Esophagus mucosa (tissue), 1 donor: ENCODE measurements around the gene RCBTB2. TPM values are rescaled to one million over a fixed set of nuclear protein-coding genes. Genes with fewer than 3 reads are reported as not detected.
"Not testable (repeated sequence)": the region's sequence is repeated elsewhere in the genome, so short reads cannot be mapped to it uniquely, and the experiment has no call there.

Source experiments
- ATAC-seq: fragments of 200-7000 bp; cut with Tn5 transposase; one replicate; pipeline ENCODE4 v1.9.1; 2020
- total RNA-seq: library from RNA; stranded (reverse); gene quantifications from one replicate; pipeline ENCODE4 v1.2.4, GENCODE V29; 2023
- donor health status: DM: yes; HTN: yes; CAD: no.

RCBTB2 gene
- total RNA-seq: 10.3 TPM

DNA sequence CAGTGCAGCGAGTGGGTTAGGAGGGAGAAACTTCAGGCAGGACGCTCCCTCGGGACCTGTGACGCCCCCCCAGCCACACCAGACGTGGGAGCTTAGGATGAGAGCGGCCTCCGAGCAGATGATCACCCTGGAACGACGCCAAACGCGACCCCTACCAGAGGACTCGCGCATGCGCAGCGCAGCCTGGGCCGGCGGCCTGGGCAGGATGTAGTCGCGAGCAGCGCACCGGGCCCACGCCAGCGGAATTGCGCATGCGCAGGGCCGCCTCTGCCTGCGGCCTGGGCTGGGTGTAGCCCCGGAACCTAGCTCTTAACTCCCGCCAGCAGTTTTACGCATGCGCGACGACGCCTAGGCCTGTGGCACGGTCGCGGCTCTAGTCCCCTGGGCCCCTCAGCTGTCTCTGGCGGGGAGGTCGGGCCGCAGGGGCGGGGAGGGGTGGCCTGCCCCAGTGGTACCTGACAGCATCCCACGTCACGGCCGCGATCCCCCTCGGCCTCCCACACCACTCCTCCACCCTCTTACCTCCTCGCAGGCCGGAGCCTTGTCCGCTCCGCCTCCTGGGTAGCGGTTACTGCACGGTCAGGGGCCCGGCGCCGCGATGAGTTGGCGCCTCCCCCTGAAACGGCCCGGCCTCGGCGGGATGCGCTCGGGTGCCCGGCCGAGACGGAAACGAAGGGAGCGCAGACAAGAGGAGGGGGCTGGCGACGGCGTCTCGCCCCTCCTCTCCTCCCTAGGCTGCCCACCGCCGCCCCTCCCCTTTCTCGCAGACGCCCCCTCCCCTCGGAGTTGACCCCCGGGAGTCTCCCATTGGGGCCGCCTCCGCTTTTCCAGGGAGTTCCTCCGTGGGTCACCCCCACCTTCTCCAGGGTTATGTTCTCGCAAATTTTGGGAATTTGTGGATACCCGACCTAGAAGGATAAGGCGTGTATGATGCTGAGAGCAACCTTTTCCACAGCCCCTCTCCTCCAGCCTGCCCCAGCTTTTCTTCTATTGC lies at the start of gene RCBTB2:
Gene RCBTB2, minus strand, starts transcription at position 575 of the 994 bp plus-strand sequence. CDS start 11,141 bp downstream, outside the sequence.
- peak; percentile 96 for ATAC-seq

DNA sequence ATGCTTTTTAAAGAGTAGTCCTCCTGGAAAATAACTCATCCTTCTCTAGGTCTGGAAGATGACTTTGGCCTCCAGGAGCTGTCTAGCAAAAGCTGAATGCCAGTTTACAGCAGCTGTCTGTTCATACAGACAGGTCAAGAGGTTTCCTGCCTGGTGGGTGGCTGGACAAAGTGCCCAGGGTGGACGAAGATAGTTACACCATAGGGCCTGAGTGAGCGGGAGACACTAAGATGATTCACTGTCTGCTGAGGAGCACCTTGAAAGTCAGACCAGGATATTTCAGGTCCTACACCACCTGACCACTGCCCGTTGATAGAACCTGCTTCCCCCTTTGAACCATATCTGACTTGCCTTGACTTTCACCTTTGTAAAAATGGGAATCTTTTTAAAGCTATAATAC lies 49.2 kb upstream of the RCBTB2 start:
- no peak for ATAC-seq

DNA sequence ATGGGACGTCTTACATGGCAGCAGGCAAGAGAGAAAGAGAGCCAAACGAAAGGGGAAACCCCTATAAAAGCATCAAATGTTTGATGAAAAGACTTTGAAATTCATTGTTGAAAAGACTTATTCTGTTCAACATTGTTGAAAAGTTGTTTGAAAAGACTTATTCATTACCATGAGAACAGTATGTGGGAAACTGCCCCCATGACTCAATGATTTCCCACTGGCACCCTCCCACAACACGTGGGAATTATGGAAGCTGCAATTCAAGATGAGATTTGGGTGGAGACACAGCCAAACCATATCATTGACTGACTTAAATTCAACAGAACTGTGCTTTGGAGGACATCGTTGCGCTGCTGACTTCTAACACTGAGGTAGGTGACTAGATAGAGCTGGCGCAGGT lies 48.0 kb upstream of the RCBTB2 start:
- peak; percentile 12 for ATAC-seq

DNA sequence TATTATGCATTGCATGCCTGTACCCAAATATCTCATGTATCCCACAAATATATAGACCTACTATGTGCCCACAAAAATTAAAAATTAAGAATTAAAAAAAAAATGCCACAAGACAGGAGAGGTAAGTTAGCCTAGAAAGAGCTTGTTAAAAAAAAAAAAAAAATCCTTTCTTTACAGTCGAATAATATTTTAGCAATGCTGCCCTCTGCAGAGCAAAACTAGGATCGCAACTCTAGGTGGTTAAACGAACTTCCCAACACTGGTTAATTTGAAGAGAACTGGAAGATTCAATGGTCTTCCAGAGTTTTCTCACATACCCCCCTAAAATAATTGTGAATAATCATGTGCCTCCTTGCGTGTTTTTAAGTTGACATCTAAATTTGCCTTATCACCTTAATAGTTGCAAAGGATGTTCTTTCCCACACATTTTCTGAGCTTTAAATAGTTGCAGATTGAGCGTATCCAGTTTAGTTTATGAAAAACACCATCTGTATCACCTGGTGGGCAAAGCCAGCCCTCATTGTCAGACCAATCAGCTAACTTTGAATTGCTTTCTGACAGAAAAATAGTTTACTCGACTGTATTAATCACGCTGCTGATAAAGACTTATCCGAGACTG lies 47.4 kb upstream of the RCBTB2 start:
- peak; percentile 47 for ATAC-seq

DNA sequence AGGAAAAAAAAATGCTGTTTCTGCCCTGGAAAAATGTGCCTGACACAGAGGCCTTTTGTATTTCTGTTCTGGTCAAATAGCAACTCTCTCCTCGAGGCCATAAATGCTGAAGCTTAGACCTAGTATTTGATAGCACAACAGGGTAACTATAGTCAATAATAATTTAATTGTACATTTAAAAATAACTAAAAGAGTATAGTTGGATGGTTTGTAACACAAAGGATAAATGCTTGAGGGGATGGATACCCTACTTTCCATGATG lies 47.0 kb upstream of the RCBTB2 start:
- not testable (repeated sequence) for ATAC-seq

DNA sequence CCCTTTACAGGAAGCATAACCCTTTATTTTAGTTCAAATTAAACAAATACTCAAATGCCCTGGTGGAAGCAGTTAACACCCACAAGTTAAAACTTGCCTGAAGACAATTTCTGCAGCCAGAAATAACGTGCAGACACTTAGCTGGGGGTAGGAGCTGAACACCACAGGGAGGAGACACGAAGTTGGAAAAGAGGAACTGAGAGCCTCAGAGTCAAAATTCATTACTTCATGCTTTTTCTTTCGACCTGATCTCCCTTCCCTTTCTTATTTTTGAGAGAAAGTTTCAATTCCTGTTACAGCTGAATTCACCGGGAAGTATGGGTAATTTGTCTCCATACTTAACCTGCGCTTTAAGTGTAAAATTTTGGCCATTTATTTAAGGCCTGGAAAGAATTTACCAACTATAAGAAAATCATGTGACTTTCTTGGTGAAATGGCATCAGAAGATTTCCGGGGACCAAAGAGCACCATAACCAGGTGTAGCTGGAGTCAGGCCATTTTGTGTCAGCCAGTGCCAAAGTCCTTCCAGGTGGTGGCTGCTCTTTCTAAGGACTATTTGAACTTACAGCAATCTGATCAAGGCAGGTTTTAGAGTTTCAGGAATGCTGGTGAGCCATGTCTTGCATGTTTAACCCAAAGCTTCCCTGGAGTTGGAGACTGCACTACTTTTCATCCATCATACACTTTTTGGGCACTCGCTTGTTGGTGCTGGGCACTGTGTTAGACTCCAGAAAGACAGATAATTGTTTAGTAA lies 46.5 kb upstream of the RCBTB2 start:
- ATAC-seq: peak; percentile 66

DNA sequence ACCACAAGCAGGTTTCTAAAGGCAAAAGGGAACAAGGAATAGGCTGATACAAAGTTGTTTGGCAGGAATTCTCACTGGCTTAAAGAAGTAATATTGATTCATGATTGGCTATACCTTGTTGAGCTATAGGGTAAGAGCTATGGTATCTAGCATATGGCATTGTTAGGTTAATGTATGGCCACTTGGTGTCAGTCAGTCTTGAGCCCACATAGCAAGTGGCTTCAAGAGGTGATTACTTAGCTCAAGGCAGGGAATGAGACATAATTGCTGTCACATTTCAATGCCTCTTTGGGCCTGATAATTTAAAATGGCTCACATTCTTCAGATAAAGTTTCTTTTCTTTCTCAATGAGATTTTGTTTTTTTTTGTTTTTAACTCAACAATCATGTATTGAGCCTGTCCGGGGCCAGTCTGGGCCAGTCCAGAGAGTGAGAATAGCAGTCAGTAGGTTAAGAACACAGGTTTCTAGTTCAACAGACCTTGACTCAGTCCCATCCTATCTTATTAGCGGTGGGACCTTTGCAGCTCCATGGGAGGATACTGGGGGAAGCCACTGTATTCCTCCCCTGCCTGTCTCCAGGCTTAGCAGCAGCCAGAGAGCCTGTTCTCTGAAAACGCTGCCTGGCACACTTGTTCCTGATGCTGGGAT lies 45.8 kb upstream of the RCBTB2 start:
- peak; percentile 47 for ATAC-seq

DNA sequence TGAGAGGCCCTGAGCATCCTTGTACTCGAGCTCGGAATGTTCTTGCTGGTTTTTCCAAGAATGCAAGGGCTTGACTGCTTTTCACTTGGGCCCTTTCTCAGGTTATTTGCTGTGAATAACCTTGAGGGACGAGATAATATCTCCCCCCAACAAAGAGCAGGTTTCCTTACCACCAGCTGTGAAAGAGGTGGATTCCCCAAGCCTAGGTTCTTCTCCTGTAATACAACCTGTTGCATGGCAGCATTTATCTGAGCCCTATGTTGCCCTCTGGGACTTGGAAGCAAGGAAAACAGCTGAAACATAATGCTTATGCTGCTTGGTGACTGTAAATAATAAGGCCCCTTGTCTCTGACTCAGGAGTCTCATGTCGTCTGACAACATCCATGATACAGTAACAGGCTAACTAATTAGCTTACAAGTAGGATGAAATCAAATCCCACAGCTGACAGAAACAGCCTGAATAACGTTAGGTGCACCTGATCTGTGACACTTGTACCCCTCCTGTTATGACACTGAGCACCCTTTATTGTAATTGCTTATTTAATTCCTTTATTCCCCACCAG lies 43.6 kb upstream of the RCBTB2 start:
- no peak for ATAC-seq

DNA sequence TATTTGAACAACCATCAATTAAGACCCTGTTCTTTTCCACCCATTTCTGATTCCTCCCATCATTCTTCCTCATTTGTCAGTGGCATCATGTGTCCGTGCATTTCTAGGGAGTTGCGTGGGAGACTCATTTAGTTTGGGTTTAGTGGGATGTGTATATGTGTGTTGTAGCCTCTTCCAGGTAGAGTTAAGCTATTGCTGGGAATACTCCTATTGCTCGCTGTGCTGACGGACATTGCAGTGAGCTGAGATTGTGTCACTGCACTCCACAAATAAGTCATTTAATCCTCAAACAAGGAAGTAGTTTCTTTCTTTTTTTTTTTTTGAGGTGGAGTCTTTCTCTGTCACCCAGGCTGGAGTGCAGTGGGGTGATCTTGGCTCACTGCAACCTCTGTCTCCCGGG lies 42.2 kb upstream of the RCBTB2 start:
- peak; percentile 58 for ATAC-seq

DNA sequence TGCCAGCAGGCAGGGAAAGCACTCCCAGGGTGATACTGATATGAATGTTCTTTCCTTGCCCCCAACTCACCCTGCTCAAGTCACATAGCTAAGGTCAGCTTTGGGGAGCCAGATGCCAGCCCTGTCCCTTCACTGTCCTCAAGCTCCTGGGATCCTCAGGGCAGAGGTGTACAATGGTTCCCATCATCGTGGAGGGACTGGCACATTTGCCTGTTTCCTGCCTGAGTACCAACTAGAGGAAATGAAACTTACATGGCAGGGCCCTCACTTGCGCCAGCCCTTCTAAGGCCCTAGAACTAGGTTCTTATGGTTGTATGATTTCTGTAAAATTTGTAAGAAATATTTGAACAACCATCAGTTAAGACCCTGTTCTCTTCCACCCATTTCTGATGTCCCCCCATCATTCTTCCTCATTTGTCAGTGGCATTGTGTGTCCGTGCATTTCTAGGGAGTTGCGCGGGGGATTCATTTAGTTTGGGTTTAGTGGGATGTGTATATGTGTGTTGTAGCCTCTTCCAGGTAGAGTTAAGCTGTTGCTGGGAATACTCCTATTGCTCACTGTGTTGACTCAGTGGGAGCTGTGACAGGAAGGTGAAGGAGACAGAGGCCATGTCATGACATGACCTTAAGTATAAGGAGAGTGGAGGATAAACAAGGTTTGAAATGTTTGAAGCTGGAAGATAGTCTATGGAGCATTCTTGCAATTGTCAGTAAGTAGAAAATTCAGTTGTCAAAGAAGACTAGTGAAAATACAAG lies 41.3 kb upstream of the RCBTB2 start:
- peak; percentile 42 for ATAC-seq

DNA sequence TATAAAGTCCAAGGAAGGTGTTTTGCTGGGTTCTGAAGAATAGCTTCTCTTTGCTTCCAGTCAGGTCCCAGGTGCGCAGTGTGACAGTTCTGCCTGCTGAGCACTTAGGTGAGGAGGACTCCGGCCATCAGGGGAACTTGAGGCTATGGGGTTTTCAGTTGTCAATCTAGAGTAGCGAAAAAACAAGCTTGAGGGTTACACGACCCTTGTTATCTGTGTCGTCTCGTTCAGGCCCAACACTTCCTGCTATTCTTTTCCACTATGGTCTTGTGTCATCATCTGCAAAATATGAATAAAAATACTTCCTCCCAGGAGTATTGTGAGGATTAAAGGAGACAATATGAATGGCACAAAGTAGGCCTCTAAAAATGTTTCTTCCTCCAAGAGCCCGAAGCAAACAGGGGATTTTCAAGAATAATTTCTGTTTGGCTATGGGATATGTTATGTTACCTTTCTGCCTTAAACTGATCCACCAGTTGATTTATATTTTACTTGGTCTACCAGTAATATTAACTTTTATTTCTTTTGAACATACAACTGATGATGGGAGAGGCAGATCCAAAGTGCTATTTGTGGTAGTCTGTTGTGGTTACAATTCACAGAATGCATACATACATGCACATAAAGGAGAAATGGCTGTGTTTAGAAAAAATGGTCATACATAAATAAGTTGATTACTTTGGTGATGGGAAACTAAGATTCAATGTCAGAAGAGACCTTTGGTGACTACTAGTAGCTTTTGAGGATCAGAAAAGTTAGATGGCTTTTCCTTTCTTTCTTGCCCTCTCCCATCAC lies 40.5 kb upstream of the RCBTB2 start:
- ATAC-seq: no peak

DNA sequence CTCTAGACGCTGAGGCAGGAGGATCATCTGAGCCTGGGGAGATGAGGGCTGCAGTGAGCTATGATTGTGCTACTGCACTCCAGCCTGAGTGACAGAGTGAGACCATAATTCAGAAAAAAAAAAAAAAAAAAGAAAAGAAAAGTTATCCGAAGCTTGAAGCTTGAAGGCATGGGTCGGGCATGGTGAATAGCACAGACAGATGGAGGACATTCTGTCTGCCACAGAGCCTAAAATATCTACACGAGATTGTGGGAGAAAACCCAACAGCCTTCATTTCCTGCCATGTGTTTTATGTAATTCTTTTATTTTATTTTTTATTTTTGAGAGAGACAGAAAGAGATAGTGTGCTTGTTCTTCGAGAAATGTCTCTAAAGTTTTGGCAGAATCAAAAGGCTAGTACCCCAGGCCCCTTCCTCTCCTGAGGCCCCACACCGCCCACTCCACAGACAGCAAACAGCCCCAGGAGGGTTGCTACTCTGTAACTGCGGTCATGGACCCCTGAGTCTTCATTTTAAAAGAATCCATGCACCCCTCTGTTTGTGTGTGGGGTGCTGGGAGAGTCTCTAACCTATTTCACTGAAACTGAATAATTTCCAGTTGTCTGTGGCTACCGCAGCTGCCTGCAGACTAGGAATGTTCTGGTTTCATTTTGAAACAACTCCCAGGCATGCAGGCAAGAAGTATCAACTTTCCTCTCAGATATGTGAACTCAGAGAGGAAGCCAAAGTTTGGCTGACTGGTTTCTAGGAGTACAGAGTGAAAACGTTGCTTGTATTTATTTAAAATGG lies 38.4 kb upstream of the RCBTB2 start:
- ATAC-seq: no peak

DNA sequence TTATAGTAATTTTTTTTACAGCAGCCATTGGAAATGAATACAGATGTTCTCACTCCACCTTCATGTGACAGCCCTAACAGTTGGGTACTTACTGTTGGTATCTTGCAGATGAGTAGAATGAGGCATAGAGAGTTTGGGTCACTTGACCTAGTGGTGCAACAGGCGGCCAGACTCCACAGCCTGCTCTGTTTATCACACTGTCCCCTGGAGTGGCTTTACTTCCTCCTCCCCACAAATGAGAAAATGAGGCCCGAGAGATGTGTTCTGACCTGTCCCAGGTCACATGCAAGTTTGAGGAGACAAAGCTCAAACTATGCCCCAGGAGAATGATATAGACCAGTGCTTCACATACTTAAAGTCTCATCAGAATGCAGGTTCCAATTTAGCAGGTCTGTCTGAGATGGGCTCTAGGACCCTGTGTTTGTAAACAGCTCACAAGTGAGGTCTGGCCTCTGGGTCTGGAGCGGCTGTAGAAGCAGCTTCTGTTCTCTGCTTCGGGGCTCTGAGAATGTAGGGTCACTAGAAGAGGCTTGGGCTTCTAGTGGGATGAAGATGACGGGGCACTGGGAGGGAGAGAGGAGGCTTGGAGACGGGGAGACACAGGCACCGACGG lies 37.4 kb upstream of the RCBTB2 start:
- ATAC-seq: no peak

DNA sequence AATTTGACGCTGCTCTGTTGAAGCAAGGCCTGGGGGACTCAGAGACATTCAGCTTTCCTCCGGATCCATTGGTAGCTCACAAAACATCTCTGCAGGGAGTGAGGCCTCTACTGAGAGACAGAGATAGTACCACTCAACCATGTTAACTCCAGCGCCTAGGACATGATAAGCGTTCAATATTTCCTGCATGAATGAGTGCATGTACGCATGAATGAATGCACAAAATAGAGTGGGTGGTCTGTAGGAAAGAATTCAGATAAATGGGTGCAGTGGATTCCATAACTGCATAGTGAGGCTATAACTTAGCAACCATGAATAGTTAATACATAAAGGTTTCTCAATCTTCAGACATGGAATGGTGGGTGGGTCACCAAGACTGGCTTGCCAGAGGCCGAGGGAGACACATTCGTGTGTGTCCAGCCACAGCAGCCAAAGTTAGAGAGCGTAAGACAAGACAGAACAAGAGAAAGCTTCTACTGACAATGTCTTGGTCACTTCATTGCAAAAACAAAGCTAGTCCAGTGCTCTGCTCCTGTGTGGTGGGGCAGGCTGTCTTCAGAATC lies 36.3 kb upstream of the RCBTB2 start:
- no peak for ATAC-seq

DNA sequence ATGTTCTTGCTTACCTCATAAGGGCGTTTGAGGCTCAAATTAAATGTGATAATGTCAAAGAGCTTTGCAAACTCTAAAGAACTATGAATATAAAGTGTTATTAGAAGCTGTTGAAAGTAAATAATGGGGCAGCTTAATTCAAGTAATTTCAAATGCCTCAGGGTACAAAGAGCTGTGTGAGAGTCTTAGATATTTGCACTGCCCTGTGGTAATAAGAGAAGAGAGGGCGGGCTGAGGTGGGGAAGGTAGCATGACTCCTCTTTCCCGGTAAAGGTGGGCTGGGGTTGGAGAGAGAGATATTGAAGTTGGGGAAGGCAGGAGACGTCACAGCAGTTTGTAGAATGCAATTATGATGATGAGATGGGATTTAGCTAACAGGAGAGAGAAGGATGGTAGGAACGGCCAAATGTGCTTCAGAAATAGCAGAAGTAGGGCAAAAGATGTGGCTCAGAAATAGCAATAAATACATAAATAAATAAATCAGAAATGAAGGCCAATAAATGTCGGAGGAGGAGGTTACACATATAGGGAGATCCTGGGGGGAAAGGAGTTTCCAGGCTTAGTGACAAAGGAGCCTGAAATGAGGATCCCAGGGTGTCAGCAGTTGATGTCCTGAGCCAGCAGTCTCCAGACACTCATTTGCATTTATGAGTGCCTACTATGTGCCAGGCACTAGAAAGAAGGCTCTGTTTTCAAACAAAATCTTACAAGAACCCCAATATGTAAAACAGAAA lies 35.7 kb upstream of the RCBTB2 start:
- peak; percentile 50 for ATAC-seq

DNA sequence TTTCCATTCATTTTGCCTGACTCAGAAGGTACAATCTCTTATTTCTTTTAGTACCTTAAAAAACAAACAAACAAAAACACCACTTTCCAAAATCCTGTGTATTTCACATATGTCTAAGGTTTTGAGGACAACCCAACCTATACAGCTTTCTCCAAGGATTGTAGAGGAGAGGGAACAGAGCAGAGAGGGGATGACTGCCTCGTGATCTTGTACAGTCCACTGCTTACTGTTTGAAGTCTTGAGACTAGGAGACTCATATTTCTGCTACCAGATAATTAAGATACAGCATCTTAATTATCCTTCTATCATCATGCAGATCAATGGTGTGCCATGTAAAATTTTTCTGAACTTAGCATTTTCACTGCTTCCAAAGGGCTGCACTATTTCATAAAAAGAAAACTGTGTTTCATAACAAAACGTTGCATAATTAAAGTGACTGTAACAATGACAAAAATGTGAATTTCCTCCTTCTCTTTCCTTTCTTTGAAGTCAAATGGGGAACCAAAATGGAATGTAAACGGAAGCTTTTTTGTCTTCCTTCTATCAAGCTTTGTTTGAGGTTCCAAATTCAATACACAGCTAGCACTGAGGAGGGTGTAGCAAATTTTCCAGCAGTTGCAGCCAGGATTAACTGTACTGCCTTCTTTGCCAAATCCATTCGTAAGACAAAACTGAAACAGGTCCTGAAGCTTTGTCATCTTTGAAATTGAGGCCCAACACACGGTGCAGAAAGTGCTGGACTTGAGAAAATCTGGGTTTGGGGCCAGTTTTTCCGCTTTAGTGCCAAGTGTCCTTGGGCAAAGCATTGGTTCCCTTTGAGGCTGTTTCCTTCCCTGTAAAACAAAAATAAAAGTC lies 34.9 kb upstream of the RCBTB2 start:
- ATAC-seq: peak; percentile 88

DNA sequence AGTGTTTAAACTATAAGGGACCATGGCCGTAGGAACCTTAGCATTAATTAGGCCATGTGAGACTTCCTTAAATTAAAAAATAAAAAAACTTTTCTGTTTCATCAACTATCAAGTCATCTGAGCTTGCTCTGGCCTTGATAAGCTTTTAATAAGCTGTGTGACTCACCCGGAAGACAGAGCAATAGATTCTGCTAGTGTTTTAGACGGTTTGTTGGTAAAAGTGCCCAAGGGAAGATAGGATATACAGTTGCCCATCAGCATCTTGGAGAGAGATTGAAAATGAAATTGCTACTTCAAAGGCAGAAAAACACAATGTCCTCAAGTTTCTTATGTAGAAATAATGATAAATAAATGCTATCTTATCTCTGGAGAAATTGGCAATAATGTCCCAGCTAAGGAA lies 31.2 kb upstream of the RCBTB2 start:
- ATAC-seq: peak; percentile 41

DNA sequence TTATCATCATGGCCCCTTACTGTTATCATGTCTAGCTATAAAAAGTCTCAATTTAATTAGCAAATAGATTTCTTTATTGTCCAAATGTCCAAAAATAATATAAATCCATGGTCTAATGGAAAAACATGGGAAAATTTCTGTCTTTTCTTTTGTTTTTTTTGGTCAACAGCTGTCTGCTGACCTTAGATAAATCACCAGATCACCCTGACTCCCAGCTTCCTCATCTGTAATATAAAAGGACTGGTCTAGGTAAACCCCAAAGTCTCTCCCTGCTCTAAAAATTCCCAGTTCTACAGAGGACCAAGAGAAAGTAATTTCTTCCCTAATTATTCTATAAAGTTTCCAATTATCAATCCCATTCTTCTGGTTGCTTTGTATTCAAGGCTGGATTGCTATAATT lies 30.7 kb upstream of the RCBTB2 start:
- ATAC-seq: no peak
